WI38 (cell line): ENCODE results near the gene LENG9.

Experiments used
- H3K4me3 ChIP-seq: 2 replicates; pipeline ENCODE4 v1.5.1; 2011; ENCODE audit warnings: low read depth, mild to moderate bottlenecking, control low read depth, low read length
- TF ChIP-seq, protein P1 (sequence below): IDR thresholded peaks from 2 replicates; pipeline ENCODE4 v1.5.1; 2012; ENCODE audit warnings: low read depth, mild to moderate bottlenecking, control low read depth, low read length

Gene LENG9

DNA sequence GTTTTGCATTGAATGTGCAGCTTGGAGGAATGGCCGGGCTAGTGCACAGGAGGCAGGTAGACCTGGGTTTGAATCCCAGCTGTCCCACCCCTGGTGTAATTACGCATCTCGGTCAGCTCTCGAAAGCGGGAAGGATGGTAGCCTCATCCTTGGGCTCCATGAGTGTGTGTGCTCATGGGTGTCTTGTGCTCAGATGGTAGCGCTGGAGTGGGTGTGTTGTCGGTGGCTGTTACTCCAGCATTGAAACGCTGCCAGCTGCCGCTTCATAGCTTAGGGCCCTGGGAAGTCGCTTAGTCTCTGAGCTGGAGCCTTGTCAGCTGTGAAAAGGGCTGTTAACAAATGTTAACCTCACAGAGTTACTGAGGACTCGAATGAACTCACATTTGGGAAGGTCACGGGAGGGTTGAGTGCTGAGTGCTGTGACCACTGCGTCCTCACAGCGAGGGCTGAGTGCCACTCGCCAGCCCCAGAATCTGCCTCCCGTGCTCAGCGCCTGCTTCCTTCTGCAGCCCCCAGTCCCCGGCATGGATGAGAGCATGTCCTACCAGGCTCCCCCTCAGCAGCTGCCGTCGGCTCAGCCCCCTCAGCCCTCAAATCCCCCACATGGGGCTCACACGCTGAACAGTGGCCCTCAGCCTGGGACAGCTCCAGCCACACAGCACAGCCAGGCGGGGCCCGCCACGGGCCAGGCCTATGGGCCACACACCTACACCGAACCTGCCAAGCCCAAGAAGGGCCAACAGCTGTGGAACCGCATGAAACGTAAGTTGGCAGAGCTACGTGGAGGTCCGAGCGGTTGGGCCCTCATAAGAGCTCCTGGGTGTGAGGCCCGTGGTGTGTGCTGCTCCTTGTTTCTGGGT lies 9.4 kb downstream of the LENG9 start:
- TF ChIP-seq, protein P1, sequence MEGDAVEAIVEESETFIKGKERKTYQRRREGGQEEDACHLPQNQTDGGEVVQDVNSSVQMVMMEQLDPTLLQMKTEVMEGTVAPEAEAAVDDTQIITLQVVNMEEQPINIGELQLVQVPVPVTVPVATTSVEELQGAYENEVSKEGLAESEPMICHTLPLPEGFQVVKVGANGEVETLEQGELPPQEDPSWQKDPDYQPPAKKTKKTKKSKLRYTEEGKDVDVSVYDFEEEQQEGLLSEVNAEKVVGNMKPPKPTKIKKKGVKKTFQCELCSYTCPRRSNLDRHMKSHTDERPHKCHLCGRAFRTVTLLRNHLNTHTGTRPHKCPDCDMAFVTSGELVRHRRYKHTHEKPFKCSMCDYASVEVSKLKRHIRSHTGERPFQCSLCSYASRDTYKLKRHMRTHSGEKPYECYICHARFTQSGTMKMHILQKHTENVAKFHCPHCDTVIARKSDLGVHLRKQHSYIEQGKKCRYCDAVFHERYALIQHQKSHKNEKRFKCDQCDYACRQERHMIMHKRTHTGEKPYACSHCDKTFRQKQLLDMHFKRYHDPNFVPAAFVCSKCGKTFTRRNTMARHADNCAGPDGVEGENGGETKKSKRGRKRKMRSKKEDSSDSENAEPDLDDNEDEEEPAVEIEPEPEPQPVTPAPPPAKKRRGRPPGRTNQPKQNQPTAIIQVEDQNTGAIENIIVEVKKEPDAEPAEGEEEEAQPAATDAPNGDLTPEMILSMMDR: no peak
- no peak overlapping the region for H3K4me3 ChIP-seq

DNA sequence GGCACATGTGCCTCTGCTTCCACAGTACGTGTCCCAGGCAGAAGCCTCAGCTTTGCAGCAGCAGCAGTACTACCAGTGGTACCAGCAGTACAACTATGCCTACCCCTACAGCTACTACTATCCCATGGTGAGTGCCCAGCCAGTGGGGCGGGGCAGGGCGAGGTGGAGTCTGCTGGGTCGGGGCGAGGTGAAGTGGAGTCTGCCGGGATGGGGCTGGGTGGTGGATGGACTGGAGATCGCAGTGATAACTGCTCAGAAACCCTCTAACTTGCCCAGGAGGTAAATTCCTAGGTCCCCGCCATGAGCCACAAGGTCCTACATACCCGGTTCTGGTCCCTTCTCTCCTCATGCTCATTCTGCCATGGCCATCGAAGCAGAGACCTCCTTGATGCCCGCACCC lies 11.0 kb downstream of the LENG9 start:
- H3K4me3 ChIP-seq: no peak overlapping the region
- TF ChIP-seq, protein P1: no peak

DNA sequence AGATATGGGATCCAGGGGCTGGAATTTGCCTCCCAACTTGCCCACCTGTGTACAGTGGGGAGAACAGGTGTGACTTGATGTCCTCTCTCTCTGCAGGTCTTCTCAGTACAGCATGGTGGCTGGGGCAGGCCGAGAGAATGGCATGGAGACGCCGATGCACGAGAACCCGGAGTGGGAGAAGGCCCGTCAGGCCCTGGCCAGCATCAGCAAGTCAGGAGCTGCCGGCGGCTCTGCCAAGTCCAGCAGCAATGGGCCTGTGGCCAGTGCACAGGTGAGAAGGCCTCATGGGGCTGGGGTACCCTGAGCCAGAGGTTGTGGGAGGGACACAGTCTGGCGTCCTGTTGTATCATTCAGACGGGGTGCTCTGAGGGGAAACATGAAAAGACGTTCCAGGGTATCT lies 11.6 kb downstream of the LENG9 start:
- no peak overlapping the region for H3K4me3 ChIP-seq
- TF ChIP-seq, protein P1: no peak

DNA sequence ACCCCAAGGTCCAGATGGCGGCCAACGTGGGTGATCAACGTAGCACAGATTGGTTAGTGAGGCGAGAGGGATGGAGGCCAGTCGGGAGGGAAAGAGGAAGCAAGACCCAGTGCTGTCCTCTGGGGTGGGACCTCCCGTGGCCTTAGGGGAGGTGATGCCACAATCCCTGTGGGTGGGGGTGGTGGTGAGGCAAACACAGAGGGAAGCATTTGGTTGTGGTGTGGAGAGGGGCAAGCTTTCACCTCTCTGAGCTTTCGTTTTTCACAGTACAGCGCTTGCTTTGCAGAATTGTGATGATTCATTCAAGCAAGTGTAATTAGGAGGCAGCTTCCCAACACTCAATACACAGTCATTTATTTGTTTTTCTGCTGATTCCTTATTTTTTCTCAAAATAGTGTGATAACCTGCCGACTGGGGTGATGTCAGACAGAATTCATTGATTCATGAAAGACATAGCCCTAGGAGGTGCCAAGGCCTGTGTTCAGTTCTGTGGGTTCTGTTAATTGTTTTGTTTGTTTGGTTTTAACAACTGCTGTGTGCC lies 12.2 kb downstream of the LENG9 start:
- no peak overlapping the region for H3K4me3 ChIP-seq
- TF ChIP-seq, protein P1: no peak

DNA sequence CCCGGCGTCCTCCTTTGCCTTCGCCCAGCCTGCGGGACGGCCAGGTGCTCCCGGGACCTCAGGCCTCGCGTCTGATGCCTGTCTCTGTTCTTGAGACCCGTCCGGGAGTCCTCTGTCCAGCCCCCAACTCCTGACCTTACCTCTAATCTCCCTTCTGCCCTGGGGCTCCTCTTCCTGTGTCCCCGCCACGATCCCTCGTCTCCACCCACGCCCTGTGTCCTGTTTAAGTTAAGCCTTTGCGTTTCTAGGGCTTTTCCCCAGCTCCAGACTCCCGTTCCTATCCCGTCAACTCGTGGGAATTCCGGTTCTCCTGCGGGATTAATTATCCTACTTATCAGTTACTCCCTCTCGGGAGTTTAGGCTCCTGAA lies 13.9 kb downstream of the LENG9 start:
- TF ChIP-seq, protein P1: no peak
- peak overlapping the region; percentile 96 for H3K4me3 ChIP-seq

DNA sequence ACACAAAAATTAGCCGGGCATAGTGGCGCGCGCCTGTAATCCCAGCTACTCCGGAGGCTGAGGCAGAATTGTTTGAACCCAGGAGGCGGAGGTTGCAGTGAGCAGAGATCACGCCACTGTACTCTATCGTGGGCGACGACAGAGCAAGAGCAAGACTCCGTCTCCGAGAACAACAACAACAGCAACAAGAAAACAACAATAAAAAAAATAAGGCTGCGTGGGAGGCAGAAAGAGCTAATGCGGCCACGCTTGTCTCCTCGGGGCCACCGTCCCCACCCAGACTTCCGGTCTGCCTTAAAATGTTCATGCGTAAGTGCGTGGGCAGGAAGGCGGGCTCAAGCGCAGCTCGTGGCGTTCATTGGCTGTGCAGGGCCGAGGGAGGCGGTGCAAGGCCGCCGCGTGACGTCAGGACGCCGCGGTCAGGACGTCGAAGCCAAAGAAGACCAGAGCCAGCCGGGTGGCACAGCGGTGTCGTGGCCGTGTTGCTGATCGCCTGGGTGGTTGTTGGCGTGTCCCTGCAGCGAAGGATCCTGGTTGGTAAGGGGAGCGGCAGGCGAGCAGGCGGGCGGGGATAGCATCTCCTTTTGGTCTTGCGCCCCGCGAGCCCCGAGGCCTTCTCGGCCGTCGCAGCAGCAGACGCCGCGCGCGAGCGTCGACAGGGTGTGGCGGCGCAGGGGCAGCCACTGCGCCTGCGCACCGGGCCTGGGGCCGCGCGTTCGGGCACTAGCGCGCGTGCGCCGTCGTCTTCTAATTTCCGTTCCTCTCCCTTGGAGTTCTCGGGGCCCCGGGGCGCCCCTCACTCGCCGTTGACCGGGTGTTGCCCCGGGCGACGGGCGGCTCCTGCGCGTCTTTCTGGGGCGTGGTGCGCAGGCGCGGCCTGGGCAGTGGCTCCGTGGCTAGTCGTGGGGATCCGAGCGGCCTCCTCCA lies 14.5 kb downstream of the LENG9 start, which contains the start of gene LENG8:
TSS of gene LENG8 (plus strand) at position 426 of the 927 bp plus-strand sequence. CDS start 2,146 bp downstream, outside the sequence.
- TF ChIP-seq, protein P1: no peak
- H3K4me3 ChIP-seq: peak within 1 kb of the TSS; percentile 96
